Psoas muscle (tissue), 8 donors: ENCODE data around the gene CPVL. TPM values are rescaled to one million over a fixed set of nuclear protein-coding genes. Genes with fewer than 3 reads are reported as not detected.

Experiments
- ATAC-seq, 4 donors: fragments of 200-7000 bp; cut with Tn5 transposase; one replicate each; pipeline ENCODE4 v1.9.1; 2020; ENCODE audit warnings: moderate library complexity in 3 of 4, mild to moderate bottlenecking in 2 of 4
- DNase-seq, 2 donors: peaks; one replicate each; pipeline ENCODE4 v3.0.0-alpha.2; 2020
- H3K27ac ChIP-seq: fragments of 200-600 bp; one replicate; pipeline ENCODE4 v1.8.0; 2022
- H3K27me3 ChIP-seq, 3 donors: fragments of 200-600 bp in 1 of 3; one replicate each; pipeline versions ENCODE4 v1.6.1 to v1.8.0; 2013 to 2022; ENCODE audit warnings: low read length in 2 of 3, mild to moderate bottlenecking in 2 of 3, moderate library complexity in 1 of 3; ENCODE audit not compliant: insufficient read depth in 3 of 3
- H3K36me3 ChIP-seq, 2 donors: fragments of 200-600 bp in 1 of 2; one replicate each; pipeline versions ENCODE4 v1.6.1 to v1.8.0; 2013 to 2022; ENCODE audit warnings: low read depth in 1 of 2, mild to moderate bottlenecking in 1 of 2, moderate library complexity in 1 of 2; ENCODE audit not compliant: insufficient read depth in 1 of 2
- H3K4me1 ChIP-seq: fragments of 200-600 bp; one replicate; pipeline ENCODE4 v1.8.0; 2022
- H3K4me3 ChIP-seq: fragments of 200-600 bp; one replicate; pipeline ENCODE4 v1.8.0; 2022; ENCODE audit warnings: mild to moderate bottlenecking
- H3K9me3 ChIP-seq: fragments of 200-600 bp; one replicate; pipeline ENCODE4 v1.8.0; 2022
- CTCF ChIP-seq: fragments of 200-600 bp; IDR thresholded peaks from one replicate; pipeline ENCODE4 v1.8.0; 2022; ENCODE audit warnings: antibody characterized with exemption
- WGBS, 3 donors: extraction: QIAGEN DNeasy Blood & Tissue Kit; methylation state at CpG; one replicate each; pipeline versions ENCODE4 v1.1.6 to v1.1.7; 2013; 5-methylcytosine and 5-hydroxymethylcytosine counted together
- intact Hi-C, 2 donors: fragments of 100-400 bp; cut with DNase I; formaldehyde crosslinking; loops; one replicate each; pipeline versions ENCODE4 v1.11.0 to v1.14.2; 2022
- polyA plus RNA-seq, 3 donors: library from polyadenylated mRNA; stranded (reverse); fragments of 200-250 nt; gene quantifications; one replicate each; pipeline ENCODE4 v1.2.3, GENCODE V29; 2013
- total RNA-seq, 4 donors: library from RNA; stranded (reverse); fragmentation: NEBNext Ultra II Directional in 2 of 4; extraction: Animal tissue kit (Norgen Biotek cat#: 25700) in 2 of 4; gene quantifications; one replicate each; pipeline versions ENCODE4 v1.2.1 to v1.2.4, GENCODE V29; 2021 to 2023
- donor health status: healthy with polysubstance abuse.
- donor health status: DM: no; HTN: no; CAD: no; lungs with moderate emphysema.
- donor health status: Bipolar disorder and iron deficiency.
- donor health status: healthy.
- donor health status: DM: yes; HTN: yes; CAD: no.
- donor health status: DM: no; HTN: no; CAD: no.
- donor health status: DM: no; HTN: no; CAD: no.
- donor health status: DM: yes; HTN: yes; CAD: no.

Gene CPVL
- total and polyA plus RNA-seq, 7 donors: 1.6 to 49.6 (median 6.1) TPM

DNA sequence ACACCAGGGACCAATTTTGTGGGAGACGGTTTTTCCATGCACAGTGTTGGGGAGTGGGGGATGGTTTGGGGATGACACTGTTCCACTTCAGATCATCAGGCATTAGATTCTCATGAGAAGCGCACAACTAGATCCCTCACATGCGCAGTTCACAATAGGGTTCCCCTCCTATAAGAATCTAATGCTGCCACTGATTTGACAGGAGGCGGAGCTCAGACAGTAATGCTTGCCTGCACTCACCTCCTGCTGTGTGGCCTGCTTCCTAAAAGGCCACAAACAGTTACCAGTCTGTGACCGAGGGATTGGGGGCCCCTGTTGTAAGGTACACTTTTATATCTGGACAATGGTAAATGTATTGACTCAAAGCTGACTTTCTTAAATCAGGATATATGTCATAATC lies 142.6 kb downstream of the CPVL start:
- Histone ChIP-seq H3K9me3 (no peaks in the 10 kb centered on the region), H3K27ac (no peak overlapping the region), H3K27me3 (no peaks in the 10 kb centered on the region), H3K4me3 (no peak overlapping the region), H3K36me3 (no peaks in the 10 kb centered on the region), H3K4me1 (peaks cover 5% of the 10 kb centered on the region)
- WGBS, 3 donors: 95 to 97% (median 97%) methylated on average over 5 of the region's 5 CpGs
- ATAC-seq (no peak), DNase-seq (no peak)
- intact Hi-C loops: no loop called here
- no peak for TF ChIP-seq CTCF

- Histone ChIP-seq H3K27me3 (no peaks in the 10 kb centered on the region), H3K4me3 (no peak overlapping the region), H3K36me3 (no peaks in the 10 kb centered on the region), H3K27ac (no peak overlapping the region), H3K4me1 (no peaks in the 10 kb centered on the region), H3K9me3 (no peaks in the 10 kb centered on the region)
- DNase-seq: no peak
- no peak for TF ChIP-seq CTCF
- ATAC-seq: no peak
- WGBS, 3 donors: 89 to 98% (median 94%) methylated on average over 2 of the region's 2 CpGs
- intact Hi-C loops: no loop called here
Observed at GRCh38 chr7:29000717-29001076, 145.6 kb downstream of the CPVL start.

- H3K36me3 ChIP-seq: no peaks in the 10 kb centered on the region
- H3K27ac ChIP-seq: no peak overlapping the region
- no peak for TF ChIP-seq CTCF
- no peak overlapping the region for H3K4me3 ChIP-seq
- DNase-seq (no peak), ATAC-seq (no peak)
- H3K4me1 ChIP-seq: no peaks in the 10 kb centered on the region
- H3K9me3 ChIP-seq: no peaks in the 10 kb centered on the region
- intact Hi-C loops: no loop called here
- H3K27me3 ChIP-seq: no peaks in the 10 kb centered on the region
- WGBS, 3 donors: 49 to 61% (median 58%) methylated on average over 12 of the region's 12 CpGs
Observed at GRCh38 chr7:28999895-29000716, 146.2 kb downstream of the CPVL start.

DNA sequence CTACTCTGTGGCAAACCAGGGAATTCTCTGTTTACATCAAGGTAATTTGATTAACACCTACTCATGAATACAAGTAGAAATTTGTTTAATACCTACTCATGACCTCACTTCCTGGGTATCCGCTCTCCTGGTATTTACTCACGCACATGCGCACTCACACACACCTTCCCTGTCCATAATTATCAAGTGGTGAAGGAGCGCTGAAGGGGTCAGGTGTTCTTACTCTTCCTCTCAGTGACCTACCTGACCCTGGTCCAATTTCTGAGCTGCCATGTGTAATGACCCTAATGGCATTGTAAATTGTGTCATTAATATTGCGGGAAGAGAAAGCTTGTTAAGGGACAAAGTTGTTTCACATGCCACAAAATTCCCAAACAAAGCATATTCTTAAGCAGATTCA lies 146.9 kb downstream of the CPVL start:
- DNase-seq (no peak), ATAC-seq (no peak)
- H3K36me3 ChIP-seq: no peaks in the 10 kb centered on the region
- no peaks in the 10 kb centered on the region for H3K27me3 ChIP-seq
- TF ChIP-seq CTCF: no peak
- H3K27ac ChIP-seq: no peak overlapping the region
- 87 to 97% (median 96%) methylated on average over 5 of the region's 5 CpGs for WGBS, 3 donors
- H3K4me1 ChIP-seq: no peaks in the 10 kb centered on the region
- no peak overlapping the region for H3K4me3 ChIP-seq
- intact Hi-C loops: no loop called here
- no peaks in the 10 kb centered on the region for H3K9me3 ChIP-seq

- Histone ChIP-seq H3K4me3 (no peak overlapping the region), H3K27ac (no peak overlapping the region), H3K9me3 (no peaks in the 10 kb centered on the region), H3K36me3 (no peaks in the 10 kb centered on the region), H3K4me1 (no peaks in the 10 kb centered on the region), H3K27me3 (no peaks in the 10 kb centered on the region)
- TF ChIP-seq CTCF: no peak
- no peak for DNase-seq
- intact Hi-C loops: no loop called here
- WGBS, 3 donors: 41 to 52% (median 47%) methylated on average over 4 of the region's 4 CpGs
- ATAC-seq: no peak
Observed at GRCh38 chr7:28998105-28998504, 148.2 kb downstream of the CPVL start.
